C4-2B (cell line): ENCODE data around the gene OAT.

ENCODE experiments used
- ZFX ChIP-seq: fragments of 450-650 bp; IDR thresholded peaks from 2 replicates; pipeline ENCODE4 v1.6.1; 2017
- TF ChIP-seq, protein P1 (sequence below): fragments of 450-650 bp; conservative IDR thresholded peaks from 2 replicates; pipeline ENCODE4 v1.5.1; 2017; ENCODE audit warnings: mild to moderate bottlenecking

DNA sequence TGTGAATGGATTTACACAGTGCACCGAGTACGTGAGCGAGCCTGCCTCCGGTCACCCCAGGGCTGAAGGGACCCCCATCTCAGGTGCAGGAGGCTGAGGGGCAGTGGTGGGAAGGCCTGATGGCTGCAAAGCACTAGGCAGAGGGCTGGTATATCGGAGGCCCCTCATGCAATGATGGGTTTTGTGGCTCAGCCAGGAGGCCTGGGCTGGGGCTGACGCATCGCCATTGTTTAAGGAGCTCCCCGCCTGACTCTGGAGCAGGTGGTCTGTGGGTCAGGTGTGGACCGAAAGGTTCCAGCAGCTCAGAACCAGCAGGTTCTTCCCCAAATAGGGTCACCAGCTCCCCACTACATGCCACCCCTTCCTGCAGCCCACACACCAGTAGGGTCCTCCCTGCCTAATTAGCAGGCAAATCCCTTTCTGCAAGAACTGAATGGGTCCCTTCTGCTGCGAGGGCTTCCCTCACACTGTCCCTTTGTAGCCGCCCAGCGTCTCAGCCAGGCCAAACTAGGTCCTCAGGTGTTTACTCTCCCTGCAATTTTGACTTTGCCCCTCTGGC is 33.0 kb downstream of the OAT start:
- TF ChIP-seq, protein P1, sequence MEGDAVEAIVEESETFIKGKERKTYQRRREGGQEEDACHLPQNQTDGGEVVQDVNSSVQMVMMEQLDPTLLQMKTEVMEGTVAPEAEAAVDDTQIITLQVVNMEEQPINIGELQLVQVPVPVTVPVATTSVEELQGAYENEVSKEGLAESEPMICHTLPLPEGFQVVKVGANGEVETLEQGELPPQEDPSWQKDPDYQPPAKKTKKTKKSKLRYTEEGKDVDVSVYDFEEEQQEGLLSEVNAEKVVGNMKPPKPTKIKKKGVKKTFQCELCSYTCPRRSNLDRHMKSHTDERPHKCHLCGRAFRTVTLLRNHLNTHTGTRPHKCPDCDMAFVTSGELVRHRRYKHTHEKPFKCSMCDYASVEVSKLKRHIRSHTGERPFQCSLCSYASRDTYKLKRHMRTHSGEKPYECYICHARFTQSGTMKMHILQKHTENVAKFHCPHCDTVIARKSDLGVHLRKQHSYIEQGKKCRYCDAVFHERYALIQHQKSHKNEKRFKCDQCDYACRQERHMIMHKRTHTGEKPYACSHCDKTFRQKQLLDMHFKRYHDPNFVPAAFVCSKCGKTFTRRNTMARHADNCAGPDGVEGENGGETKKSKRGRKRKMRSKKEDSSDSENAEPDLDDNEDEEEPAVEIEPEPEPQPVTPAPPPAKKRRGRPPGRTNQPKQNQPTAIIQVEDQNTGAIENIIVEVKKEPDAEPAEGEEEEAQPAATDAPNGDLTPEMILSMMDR: no peak
- no peak for TF ChIP-seq ZFX
